HG02885 (cell line): ENCODE results near the gene ZFR.
"Not testable (repeated sequence)": the region's sequence is repeated elsewhere in the genome, so short reads cannot be mapped to it uniquely, and the experiment has no call there.

Source experiments
- ATAC-seq: cut with Tn5 transposase; IDR thresholded peaks from one replicate; pipeline ENCODE4 v1.9.1; 2021; ENCODE audit warnings: mild to moderate bottlenecking; ENCODE audit not compliant: unreplicated experiment, poor library complexity

ZFR gene

GRCh38 chr5:32367271-32367670 is 77.3 kb downstream of the ZFR start:
- not testable (repeated sequence) for ATAC-seq

- ATAC-seq, result no peak
These were observed 78.9 kb downstream of the ZFR start for GRCh38 chr5:32365623-32366022.

GRCh38 chr5:32363030-32363429 is 81.5 kb downstream of the ZFR start:
- ATAC-seq, result no peak

- no peak for ATAC-seq
These were observed 82.0 kb downstream of the ZFR start for GRCh38 chr5:32362527-32362926.

- no peak for ATAC-seq
These were observed 83.6 kb downstream of the ZFR start for GRCh38 chr5:32360906-32361305.

- ATAC-seq, result no peak
These were observed 85.9 kb downstream of the ZFR start for GRCh38 chr5:32358611-32359010.

- no peak for ATAC-seq
These were observed 86.9 kb downstream of the ZFR start for GRCh38 chr5:32357658-32358057.

- no peak for ATAC-seq
These were observed 88.9 kb downstream of the ZFR start for GRCh38 chr5:32355686-32356085.

- no peak for ATAC-seq
These were observed 91.1 kb downstream of the ZFR start for GRCh38 chr5:32353420-32353819.

- ATAC-seq, result no peak
These were observed 91.9 kb downstream of the ZFR start for GRCh38 chr5:32352685-32353084.

- no peak for ATAC-seq
These were observed 97.7 kb downstream of the ZFR start for GRCh38 chr5:32346869-32347268.

- ATAC-seq, result no peak
These were observed 101.4 kb downstream of the ZFR start for GRCh38 chr5:32343058-32343672.

- no peak for ATAC-seq
These were observed 101.9 kb downstream of the ZFR start for GRCh38 chr5:32342656-32343055.

- no peak for ATAC-seq
These were observed 104.7 kb downstream of the ZFR start for GRCh38 chr5:32339878-32340277.

- no peak for ATAC-seq
These were observed 105.3 kb downstream of the ZFR start for GRCh38 chr5:32339198-32339597.

GRCh38 chr5:32332966-32333365 is 111.6 kb downstream of the ZFR start:
- no peak for ATAC-seq

GRCh38 chr5:32332361-32332760 is 112.2 kb downstream of the ZFR start:
- ATAC-seq, result no peak

GRCh38 chr5:32331935-32332274 is 112.6 kb downstream of the ZFR start:
- ATAC-seq, result no peak

- no peak for ATAC-seq
These were observed 113.2 kb downstream of the ZFR start for GRCh38 chr5:32331217-32331934.

GRCh38 chr5:32330126-32330971 is 114.2 kb downstream of the ZFR start:
- ATAC-seq, result no peak

GRCh38 chr5:32329395-32329834 is 115.1 kb downstream of the ZFR start:
- peak; percentile 87 for ATAC-seq
